GM20431 (cell line): ENCODE results near the gene SND1.

ENCODE experiments used
- in situ Hi-C: fragments of 300-500 bp; cut with MseI, MboI; formaldehyde crosslinking; loops from one replicate; pipeline ENCODE4 v1.15.0; 2020; ENCODE audit warnings: low sequenced_read_pairs; ENCODE audit not compliant: unreplicated experiment

The SND1 gene

DNA sequence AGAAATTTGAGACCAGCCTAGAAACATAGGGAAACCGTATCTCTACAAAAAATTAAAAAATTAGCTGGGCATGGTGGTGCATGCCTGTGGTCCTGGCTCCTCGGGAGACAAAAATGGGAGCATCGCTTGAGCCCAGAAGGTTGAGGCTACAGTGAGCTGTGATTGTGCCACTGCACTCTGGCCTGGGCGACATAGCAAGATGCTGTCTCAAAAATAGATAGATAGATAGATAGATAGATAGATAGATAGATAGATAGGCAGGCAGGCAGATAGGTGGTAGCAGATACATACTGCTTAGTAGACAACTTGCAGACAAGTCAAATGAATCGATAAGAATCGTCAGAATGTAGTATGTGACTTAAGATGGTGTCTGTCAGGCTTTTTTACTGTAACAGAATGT, 106.9 kb downstream of the SND1 start:
- in situ Hi-C loops, result no loop called here

DNA sequence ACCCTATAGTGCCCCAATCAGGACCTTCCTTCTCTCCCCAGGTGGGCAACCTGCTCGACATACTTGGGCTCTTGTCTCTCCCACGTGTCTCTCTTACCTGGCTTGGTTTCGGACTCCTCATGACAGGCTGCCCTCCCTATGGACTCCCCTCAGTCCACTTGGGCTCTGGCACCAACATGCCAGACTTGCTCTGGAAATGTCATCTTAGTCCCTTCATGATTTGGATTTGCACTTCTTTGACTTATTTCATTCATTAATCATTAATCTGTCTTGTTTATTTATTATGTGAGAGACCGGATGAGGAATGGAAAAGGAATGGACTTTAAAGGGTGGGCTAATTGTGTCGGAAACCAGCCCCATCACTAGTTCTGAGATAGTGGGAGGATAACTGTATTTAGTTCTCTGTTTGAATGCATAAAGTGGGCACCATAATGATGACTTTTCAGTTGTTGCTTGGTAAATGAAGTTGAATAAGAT, 108.0 kb downstream of the SND1 start:
- in situ Hi-C loops, result no loop called here

DNA sequence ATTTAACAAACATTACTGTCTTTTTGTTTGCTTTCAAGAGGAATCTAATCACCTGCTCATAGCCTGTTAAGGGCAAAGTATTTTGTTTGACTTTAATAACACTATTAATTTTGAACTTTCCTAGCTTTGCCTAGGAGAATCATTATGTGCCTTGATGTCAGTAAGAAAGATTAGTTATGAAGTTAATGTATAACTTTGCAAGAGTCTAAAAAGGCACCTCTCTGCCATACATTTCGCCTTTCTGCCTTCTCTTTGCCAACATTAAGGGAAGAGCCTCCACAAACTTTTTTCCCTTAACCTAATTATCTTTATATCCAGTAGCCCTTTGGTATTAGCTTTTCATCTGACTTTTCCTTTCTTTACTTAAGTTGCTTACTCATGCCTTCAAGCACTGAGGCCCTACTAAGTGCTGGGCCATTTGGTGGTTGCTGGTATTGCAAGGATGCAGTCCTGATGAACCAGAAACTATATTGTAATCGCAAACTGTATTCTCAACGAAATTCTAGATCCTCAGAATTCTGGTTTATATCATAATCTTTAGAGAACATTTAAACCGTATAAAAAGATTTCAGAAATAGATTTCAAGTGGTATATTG, 108.5 kb downstream of the SND1 start:
- in situ Hi-C loops, result no loop called here

DNA sequence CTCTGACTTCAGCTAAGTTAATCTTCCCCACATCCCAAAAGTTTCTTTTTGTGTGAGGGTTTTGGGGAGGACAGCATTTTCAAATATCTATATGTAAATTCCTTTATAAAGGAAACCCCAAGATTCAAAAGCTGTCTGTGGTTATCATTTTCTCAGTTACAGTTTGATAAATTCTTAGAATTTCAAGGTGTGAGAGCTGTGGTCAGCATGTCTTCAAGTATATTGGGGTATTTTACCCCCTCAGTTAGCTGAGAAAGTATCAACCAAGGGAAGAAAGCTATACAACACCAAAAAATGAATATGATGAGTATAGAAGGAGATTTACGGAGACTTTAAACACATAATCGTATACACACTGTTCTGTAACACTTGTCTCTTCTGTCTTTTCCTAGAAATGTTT, 109.2 kb downstream of the SND1 start:
- in situ Hi-C loops, result no loop called here

DNA sequence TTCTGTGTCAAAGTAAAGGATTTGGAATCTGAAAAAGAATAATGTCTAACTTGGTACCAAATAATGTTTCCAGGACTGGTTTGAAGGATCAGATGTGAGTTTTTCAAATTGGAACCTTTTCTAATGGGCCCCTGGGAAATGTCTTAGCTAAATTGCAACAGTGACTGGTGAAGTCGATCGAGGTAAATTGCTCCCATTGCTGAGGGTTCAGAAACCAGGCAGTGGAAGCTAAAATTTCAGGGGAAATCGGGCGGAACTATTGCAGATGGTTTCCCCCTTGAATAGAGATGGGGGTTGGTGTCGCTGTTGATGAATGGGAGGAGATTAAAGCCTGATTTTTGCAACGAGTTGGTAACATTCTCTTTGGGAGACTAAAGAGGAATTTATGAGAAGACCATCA, 112.7 kb downstream of the SND1 start:
- in situ Hi-C loops, result no loop called here

DNA sequence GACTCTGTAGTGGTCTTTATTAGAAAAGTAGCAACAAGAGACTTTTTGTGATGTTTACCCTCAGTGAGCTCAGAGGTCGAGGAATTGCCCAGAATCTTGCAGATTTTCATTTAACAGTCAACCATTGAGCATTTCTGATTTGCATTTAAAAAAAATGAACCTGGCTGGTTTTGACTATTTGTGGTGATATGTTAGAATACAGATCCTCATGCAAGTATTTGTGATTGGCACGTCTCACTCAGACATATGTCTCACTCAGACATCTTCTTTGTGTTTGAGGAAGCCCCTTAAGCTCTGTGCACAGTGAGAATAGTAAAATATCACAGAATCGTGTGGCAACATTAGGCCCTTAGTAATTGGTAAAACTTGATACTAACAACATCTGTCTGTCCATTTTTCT, 113.2 kb downstream of the SND1 start:
- in situ Hi-C loops, result no loop called here

DNA sequence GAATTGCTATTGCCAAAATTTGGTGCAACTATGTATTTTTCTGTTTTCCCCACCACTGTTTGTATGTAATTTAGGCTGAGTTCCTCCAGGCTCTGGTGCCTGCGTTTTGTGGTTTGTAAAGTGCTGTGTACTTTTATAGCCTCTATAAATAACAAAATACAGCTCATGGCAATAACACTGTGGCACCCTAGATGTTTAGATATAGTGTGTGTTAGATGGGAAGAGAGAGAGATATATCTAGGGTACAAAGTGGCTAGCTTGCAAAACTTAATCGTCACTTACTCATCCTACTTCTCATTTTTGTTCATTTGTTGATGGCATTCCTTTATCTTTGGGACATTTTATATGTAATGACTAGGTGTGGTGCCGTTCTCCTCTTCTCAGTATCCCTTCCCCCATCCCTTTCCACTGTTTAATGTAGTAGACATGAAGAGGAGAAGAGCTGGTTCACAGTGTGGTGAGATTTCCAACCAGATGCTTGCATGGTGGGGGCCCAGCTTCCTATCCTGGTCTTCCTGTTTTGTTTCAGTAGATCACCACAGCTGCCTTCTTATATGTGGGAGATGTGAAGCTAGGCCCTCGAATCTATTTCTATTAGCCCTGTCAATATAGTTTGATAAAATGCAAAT, 115.0 kb downstream of the SND1 start:
- in situ Hi-C loops, result no loop called here

DNA sequence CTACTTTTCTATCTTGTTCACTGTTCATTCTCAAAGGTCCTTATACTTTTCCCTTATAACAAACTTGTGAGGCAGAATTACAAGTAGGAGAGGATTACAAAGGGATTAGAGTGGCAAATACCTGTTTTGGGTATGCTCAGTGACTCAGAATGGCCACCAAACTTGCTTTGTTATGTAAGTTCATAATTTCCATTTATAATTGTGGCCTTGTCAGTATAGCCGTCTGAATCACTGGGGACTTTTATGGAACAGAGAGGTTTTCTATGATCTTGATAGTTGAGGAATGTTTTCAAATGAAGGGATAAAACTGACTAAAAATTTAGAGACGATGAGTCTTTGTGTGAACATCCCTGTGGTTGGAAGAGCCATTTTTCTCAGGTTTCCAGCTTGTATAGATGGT, 116.2 kb downstream of the SND1 start:
- in situ Hi-C loops, result no loop called here

DNA sequence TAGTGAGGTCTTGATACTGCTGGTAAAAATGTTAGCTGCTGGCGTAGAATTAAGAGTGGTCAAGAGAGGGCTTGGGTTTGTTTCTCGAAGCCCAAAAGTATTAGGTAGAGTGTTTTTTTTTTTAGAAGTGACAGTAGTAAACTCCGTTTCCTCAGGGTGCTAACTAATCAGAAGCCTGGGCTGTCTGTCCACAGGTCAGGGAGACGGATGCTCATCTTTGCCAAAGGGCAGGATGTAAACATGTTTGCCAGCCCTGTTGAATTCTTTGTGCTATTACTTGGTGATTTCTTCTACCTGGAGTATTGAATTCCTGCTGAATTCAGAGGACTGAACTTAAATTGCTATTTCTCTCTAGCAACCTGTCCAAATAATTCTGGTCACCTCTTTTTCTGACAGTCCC, 117.1 kb downstream of the SND1 start:
- in situ Hi-C loops, result no loop called here

DNA sequence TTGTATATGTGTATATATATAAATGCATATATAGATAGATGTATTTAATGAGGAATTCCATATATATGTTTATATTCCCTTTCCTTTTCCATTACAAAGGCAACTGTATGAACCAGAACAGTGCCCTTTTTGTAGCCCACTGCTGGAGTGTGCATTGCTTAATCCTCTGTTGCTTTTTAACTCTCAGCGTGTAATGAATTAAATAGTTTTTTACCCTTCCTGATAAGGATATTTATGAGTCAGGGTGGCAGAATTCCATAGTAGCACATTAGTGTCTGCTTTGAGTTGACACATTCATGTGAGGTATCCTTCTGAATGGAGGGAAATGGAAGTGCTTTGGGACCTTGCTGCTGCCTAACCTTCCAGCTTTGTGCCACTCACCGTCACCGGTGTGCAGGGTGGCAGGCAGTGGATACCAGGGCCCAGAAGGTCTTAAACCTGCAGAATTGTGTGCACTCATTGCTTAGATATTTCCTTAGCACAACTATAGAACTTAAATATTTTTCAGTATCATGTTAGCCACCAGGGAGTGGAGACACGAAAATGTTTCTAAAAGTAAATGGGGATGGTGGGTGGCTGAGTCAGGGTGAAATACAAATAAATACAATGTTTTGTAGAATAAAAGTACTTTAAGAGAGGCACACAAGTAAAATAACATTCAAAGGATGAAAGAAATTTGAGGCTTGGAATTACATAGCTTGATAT, 117.9 kb downstream of the SND1 start:
- in situ Hi-C loops, result no loop called here

DNA sequence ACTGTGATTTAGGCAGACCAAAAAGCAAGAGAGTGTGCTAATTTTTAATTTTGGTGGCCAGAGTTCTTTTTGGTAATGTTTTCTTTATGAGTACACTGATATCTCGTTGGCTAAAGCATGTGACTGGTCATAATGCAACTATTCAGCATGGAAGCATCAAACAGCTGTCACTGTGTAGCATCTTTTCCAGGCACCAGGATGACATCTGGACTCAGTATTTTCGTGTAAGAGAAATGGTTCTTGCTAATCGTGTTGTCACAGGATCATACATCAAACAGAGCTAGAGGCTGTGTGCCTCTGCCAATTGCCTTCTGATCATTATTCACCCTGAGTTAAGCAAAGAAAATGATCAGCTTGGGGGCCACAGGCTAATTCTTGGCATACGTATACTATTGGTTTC, 118.9 kb downstream of the SND1 start:
- in situ Hi-C loops, result no loop called here

DNA sequence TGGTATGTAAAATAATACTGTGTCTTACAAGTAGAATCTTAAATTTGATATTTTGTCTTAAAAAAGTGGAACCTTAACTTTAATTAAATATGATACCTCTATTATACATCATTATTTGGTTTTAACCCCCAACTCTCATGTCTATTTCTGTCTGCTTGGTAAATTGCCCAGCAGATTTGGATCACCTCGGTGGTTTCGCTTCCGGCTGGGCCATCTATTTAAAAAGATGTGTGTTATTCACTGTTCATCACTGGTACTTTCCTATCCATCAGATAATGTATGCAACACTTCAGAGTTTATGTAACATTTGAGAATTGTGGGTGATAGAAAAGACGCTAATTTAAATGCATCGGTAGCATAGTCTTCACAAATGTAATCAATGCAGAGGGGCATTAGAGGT, 119.7 kb downstream of the SND1 start:
- in situ Hi-C loops, result no loop called here

DNA sequence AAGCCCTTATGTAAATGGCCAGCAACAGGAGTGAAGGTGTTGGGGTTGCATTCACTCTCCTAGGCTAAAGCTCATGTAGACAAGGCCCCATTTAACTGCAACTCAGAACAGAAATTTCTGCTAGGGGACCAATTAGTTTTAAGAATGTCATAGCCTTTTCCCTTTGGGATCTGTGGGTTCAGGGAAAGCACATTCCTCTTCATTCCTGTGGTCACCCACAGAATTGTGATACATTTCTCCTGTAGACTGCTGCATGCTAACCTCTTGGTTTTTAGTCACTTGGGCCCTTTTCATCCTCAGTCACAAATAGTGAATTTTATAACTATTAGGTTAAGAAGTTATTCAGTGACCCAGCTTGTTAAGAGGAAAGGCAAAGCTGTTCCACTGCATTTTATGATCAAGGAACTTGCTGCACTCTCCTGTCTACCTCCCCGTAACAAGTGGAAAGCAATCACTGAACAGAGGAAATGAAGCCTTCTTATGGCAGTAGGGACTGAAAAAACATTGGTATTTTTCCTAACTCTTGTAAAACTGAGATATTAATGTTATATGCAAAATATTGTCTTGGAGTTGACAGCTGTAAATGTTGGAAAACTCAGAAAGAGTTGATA, 124.9 kb downstream of the SND1 start:
- in situ Hi-C loops, result no loop called here

DNA sequence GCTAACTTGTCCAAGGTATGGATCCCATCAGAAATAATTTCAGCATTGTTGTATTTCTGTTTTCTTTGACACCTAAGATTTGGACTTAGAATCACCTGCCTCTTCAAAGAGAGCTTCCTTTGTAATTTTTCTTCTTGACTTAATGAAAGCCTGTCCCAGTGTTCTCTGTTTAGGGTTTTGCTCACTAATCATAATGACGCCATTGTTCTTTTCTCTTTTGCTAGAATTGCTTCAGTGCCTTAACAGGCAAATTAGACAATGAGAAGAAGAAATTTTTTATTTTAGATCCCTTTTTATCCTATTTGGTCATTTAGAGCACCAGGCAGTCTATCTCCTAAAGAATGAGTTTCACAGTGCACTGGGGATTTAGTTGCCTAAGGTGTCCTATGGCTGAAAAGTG, 128.5 kb downstream of the SND1 start:
- in situ Hi-C loops, result no loop called here

DNA sequence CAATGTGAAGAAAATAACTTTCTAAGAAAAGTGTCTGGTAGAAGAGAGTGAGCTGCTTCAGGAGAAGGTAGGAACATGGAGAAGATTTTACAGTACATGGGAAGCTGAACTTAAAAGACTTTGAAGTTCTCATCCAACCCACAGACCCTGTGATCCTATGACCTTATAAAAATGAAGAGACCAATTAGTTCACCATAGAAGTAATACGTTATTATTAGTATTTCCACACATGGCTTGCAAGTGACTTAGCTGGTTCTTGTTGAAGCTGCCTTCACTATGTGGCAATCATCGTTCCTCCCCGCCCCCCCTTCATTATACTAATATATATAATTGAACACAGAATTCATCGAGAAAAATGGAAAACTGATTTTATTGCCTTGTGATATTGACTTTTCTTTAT, 129.1 kb downstream of the SND1 start:
- in situ Hi-C loops, result no loop called here

DNA sequence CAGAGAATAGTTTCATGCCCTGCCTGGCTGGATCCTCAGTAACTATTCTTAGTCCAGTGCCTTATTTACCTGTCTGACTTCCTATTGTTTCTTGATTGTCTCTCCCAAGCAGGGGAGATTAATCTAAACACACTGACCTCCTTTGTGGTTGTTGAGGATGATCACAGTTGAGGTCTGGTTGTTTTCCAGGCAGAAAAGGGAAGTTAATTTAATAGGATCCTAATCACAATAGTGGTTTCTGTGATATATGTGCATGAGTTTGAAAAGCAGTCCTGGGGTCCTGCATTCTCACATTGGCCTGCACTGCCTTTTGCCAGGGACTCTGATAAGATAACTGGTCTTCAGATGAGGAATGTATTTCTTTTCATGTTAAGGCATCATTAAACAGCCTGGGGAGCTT, 130.1 kb downstream of the SND1 start:
- in situ Hi-C loops, result no loop called here

DNA sequence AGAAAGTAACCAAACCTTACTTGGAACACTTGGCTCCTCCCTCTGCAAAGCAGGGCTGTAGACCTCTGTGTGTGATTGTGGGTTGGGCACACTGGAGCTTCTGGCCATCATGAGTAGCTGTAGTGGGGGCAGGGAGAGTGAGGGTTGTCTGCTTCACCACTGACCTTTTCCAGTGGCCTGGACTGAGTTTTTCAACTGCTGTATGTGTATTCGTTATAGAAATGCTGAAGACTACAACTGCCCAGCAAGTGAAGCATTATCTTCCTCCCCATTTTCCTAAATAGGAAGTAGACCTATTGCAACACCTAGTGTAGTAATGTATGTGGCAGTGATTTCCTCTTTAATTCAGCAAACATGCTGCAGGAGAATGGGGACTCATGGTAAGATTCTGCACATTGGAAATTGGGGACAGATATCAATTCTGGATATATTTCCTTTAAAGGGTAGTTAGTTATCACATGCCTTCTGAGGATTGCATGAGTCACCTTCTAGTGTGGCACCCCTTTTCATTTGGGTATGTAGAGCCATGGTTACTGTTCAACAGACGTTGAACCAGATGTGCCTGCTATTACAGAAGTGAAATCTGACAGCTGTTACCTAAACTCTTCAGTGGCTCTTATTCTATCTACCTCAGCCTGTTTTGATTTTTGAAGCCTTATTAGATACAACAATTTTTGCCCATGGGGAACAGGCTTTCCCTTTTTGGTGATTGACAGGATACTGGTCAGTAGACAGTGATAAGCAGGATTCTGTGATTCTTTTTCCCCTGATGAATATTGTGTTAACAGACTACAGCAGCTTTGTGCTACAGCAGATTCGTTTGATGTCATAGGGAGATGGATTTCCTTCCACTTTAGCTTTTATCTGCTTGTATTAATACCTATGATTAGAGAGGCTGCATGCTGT, 130.9 kb downstream of the SND1 start:
- in situ Hi-C loops, result no loop called here

DNA sequence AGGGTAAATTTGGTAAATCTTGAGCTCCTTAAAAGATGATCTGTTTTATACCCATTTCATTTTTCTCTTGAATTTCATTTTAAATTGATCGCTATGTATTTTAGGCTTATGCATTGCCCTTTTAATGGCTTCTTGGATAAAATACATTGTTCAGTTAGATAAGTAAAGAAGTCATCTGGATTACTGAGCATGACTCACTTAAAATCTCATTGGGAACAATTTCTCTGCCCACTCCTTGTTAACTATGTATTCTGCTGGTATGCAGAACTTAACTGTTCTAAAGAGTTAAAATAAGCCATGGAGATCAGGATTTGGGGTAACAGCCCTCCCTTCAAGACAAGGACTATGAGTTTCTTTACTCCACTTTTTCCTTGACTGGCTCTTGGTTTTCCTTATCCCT, 134.2 kb downstream of the SND1 start:
- in situ Hi-C loops, result no loop called here

DNA sequence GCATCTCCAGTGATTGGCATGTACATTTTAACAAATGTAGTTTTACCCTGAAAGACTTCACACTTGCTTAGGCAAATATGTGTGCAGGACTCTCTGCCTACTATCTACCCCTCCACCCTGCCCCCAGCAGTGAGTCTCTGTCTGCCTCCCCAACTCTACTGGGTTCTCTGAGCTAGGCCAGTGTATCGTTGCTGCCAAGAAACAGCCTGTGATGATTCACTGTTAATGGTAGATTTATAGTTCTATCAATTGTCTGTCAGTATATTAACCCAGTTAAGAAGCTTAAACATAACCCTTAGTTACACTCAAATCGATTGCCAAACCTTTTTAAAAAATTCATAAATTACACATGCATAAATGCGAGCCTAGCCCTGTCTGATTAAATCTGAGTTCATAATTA, 137.0 kb downstream of the SND1 start:
- in situ Hi-C loops, result no loop called here

DNA sequence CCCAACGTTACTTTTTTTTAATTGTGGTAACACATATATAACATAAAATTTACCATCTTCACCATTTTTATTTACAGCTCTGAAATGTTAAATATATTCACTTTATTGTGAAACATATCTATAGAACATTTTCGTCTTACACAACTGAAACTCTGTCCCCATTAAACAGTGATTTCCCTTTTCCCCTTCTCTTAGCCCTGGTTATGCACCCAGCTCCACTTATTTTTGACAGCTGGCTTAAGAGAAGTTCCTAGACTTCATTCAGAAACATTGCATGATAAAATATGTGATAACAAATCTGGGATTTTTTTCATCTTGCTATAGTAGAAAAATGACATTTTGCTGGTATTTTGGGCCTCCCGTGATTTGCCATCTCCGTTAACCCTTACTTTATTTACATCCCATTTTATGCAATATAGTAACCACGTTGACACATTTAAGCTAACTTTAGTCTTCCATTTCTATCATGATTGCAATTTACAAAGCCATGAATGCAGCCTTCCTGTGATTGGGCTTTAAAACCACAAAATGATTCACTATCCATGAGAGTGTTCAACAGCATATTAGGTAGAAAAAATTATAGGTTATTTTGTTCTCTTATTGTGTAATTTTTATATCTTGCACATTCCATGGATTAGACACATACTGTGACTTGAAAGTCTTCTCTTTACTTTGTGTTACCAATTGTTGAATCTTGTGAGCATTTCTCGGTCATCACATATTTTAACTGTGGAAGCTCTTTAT, 139.6 kb downstream of the SND1 start:
- in situ Hi-C loops, result no loop called here
